A549 (cell line): ENCODE data around the gene BPIFA3. TPM values are rescaled to one million over a fixed set of nuclear protein-coding genes. Genes with fewer than 3 reads are reported as not detected.

Source experiments
- ATAC-seq, 2 experiments: fragments of 200-7000 bp in 1 of 2; fragments of >200 bp in 1 of 2; cut with Nextera tagmentation in 1 of 2; cut with Tn5 transposase in 1 of 2; 3 replicates each; pipeline versions ENCODE4 v1.8.0 to v1.9.1; 2018 to 2020; ENCODE audit warnings: mild to moderate bottlenecking in 1 of 2, moderate library complexity in 1 of 2
- CTCF ChIA-PET: fragments of 300-600 bp; sonication (Branson Sonifier 250); formaldehyde crosslinking; extraction: SDS; loops from one replicate; lab custom pipeline; 2021; ENCODE audit warnings: antibody characterized with exemption, inconsistent platforms; lab: Yijun Ruan, JAX
- POLR2A ChIA-PET: fragments of 350-600 bp; formaldehyde crosslinking; extraction: SDS; loops from one replicate; lab custom pipeline; 2021; ENCODE audit warnings: antibody characterized with exemption, inconsistent platforms; lab: Yijun Ruan, JAX
- DNase-seq, 2 experiments: peaks; one replicate each; pipeline versions ENCODE4 v3.0.0 to v3.0.0-alpha.2; 2011 to 2016; ENCODE audit warnings: low read depth in 1 of 2, low spot score in 1 of 2
- FAIRE-seq: peaks from 2 replicates; lab custom pipeline; 2011; peaks lifted over from hg19 to GRCh38; lab: Jason Lieb, UNC
- H3K27ac ChIP-seq, 2 experiments: fragments of >200 bp; sonication (Bioruptor Twin); formaldehyde crosslinking; 3 replicates each; pipeline ENCODE4 v1.5.1; 2016 to 2017
- H3K4me1 ChIP-seq: fragments of >200 bp; sonication (Bioruptor Twin); formaldehyde crosslinking; 3 replicates; pipeline ENCODE4 v1.6.1; 2016
- H3K4me2 ChIP-seq: fragments of >200 bp; sonication (Bioruptor Twin); formaldehyde crosslinking; 3 replicates; pipeline ENCODE4 v1.6.1; 2016
- H3K4me3 ChIP-seq: fragments of >200 bp; sonication (Bioruptor Twin); formaldehyde crosslinking; 3 replicates; pipeline ENCODE4 v1.5.1; 2016
- H3K9me3 ChIP-seq: fragments of >200 bp; sonication (Bioruptor Twin); formaldehyde crosslinking; 3 replicates; pipeline ENCODE4 v1.6.1; 2016
- CBX8 ChIP-seq: fragments of 200-600 bp; sonication (generic); IDR thresholded peaks from 2 replicates; pipeline ENCODE4 v1.6.1; 2016
- CHD2 ChIP-seq: fragments of 150-350 bp; IDR thresholded peaks from 2 replicates; pipeline ENCODE4 v1.6.1; 2014; ENCODE audit warnings: low read length; ENCODE audit not compliant: partially characterized antibody
- CHD4 ChIP-seq: fragments of 200-600 bp; sonication (generic); IDR thresholded peaks from 2 replicates; pipeline ENCODE4 v1.6.1; 2016; ENCODE audit warnings: antibody characterized with exemption, mild to moderate bottlenecking, borderline replicate concordance
- EHF ChIP-seq: fragments of 250-450 bp; sonication (Bioruptor Pico); IDR thresholded peaks from 2 replicates; pipeline ENCODE4 v1.5.0; 2020; ENCODE audit warnings: mild to moderate bottlenecking
- HDAC2 ChIP-seq: fragments of 200-600 bp; sonication (generic); IDR thresholded peaks from 2 replicates; pipeline ENCODE4 v1.6.1; 2016
- HEYL ChIP-seq: fragments of 250-450 bp; sonication (Bioruptor Pico); IDR thresholded peaks from 2 replicates; pipeline ENCODE4 v1.8.0; 2021; ENCODE audit warnings: mild to moderate bottlenecking, moderate library complexity
- HOXB13 ChIP-seq: fragments of 250-450 bp; sonication (Bioruptor Pico); IDR thresholded peaks from 2 replicates; pipeline ENCODE4 v1.5.0; 2020; ENCODE audit warnings: low read depth, mild to moderate bottlenecking, moderate library complexity
- MAFK ChIP-seq: fragments of 450-650 bp; IDR thresholded peaks from 2 replicates; pipeline ENCODE4 v1.6.1; 2014; ENCODE audit not compliant: partially characterized antibody
- MAZ ChIP-seq: fragments of 150-350 bp; IDR thresholded peaks from 2 replicates; pipeline ENCODE4 v1.6.1; 2014; ENCODE audit warnings: antibody characterized with exemption, low read depth, low read length, borderline replicate concordance
- NR3C1 ChIP-seq: fragments of >200 bp; sonication (Bioruptor Twin); formaldehyde crosslinking; IDR thresholded peaks from 3 replicates; pipeline ENCODE4 v1.6.1; 2017
- PHF8 ChIP-seq: fragments of 200-600 bp; sonication (generic); IDR thresholded peaks from 2 replicates; pipeline ENCODE4 v1.6.1; 2016; ENCODE audit warnings: low read depth, mild to moderate bottlenecking, antibody characterized with exemption, moderate library complexity, borderline replicate concordance
- RCOR1 ChIP-seq: fragments of 150-350 bp; IDR thresholded peaks from 2 replicates; pipeline ENCODE4 v1.6.1; 2014; ENCODE audit warnings: antibody characterized with exemption, low read length, low read depth
- RNF2 ChIP-seq: fragments of 200-600 bp; sonication (generic); IDR thresholded peaks from 2 replicates; pipeline ENCODE4 v1.6.1; 2016; ENCODE audit warnings: low read depth, mild to moderate bottlenecking, antibody characterized with exemption, moderate library complexity, borderline replicate concordance
- WGBS: methylation state at CpG from one replicate; pipeline ENCODE4 v1.1.6; 2017; ENCODE audit errors: missing lambda C conversion rate; 5-methylcytosine and 5-hydroxymethylcytosine counted together
- polyA plus RNA-seq, 4 experiments: library from polyadenylated mRNA; depleted of rRNA in 3 of 4; stranded (reverse); fragments of >200 nt; fragmentation: RNase III in 1 of 4; extraction: RNeasy Plus Mini Kit Qiagen cat#74134 plus additional on column Dnase treatment in 1 of 4; gene quantifications; 2 replicates in 3 of 4; 3 replicates in 1 of 4; pipeline ENCODE4 v1.2.3, GENCODE V29; 2011 to 2017
- TF ChIP-seq, protein P1 (sequence below): fragments of >200 bp; sonication (Bioruptor Twin); formaldehyde crosslinking; IDR thresholded peaks from 3 replicates; pipeline ENCODE4 v1.5.1; 2016
- TF ChIP-seq, protein P2 (sequence below): fragments of 250-450 bp; sonication (Bioruptor Pico); IDR thresholded peaks from 2 replicates; pipeline ENCODE4 v1.5.0; 2021; ENCODE audit warnings: mild to moderate bottlenecking, moderate library complexity, borderline replicate concordance
- TF ChIP-seq, protein P3 (sequence below): fragments of 150-350 bp; IDR thresholded peaks from 2 replicates; pipeline ENCODE4 v1.6.1; 2014; ENCODE audit warnings: low read depth, mild to moderate bottlenecking, low read length

Gene BPIFA3
- polyA plus RNA-seq, 2 of the 4 experiments (the other 2 are of a cell fraction) = not detected

DNA sequence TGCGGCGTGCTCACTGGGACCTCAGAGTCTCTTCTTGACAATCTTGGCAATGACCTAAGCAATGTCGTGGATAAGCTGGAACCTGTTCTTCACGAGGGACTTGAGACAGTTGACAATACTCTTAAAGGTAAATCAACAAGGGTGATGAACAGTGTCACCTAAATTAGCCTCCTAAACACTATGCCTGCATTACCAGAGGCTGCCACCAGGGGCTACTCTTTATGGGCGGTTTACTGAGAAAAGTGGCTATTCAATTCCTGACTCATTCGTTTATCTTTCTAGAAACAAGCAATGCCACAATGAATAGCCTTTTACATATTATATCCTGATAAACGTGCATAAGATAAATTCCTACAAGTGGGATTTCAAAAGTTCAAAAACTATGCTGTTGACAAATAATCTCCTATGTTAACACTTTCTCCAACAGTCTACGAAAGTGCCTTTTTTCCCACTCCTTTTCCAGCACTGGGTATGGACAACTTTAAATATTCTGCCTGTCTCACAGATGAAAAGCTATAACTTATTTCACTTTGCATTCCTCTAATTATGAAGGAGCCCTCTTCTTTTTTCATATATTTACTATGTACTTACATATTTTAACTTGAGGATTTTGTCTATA, 47.9 kb upstream of the BPIFA3 start:
- TF ChIP-seq HEYL (CRISPR knock-in tag) = no peak
- TF ChIP-seq, protein P1, sequence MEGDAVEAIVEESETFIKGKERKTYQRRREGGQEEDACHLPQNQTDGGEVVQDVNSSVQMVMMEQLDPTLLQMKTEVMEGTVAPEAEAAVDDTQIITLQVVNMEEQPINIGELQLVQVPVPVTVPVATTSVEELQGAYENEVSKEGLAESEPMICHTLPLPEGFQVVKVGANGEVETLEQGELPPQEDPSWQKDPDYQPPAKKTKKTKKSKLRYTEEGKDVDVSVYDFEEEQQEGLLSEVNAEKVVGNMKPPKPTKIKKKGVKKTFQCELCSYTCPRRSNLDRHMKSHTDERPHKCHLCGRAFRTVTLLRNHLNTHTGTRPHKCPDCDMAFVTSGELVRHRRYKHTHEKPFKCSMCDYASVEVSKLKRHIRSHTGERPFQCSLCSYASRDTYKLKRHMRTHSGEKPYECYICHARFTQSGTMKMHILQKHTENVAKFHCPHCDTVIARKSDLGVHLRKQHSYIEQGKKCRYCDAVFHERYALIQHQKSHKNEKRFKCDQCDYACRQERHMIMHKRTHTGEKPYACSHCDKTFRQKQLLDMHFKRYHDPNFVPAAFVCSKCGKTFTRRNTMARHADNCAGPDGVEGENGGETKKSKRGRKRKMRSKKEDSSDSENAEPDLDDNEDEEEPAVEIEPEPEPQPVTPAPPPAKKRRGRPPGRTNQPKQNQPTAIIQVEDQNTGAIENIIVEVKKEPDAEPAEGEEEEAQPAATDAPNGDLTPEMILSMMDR = peak; percentile 1; the same call in 1 of the 3 replicates
- POLR2A ChIA-PET = no interaction called here
- no peak for ATAC-seq

DNA sequence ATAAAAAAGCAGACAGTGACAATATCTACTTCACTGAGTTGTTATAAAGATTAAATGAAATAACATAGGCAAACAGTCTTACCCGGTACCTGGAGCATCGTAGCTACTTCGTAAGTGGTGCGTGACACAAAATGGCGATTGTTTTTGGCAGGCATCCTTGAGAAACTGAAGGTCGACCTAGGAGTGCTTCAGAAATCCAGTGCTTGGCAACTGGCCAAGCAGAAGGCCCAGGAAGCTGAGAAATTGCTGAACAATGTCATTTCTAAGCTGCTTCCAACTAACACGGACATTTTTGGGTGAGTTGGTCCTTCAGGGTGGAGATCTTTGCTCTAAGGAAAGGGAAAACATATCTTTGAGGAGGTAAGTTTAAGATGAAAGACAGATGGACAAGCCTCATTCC, 44.4 kb upstream of the BPIFA3 start:
- Histone ChIP-seq H3K4me1 (no peaks in the 10 kb centered on the region), H3K27ac (no peak overlapping the region), H3K4me3 (no peak overlapping the region), H3K9me3 (peaks cover 19% of the 10 kb centered on the region), H3K4me2 (no peak overlapping the region)
- no peak for ATAC-seq
- TF ChIP-seq EHF (CRISPR knock-in tag) (no peak), MAZ (no peak), MAFK (peak; percentile 8), HDAC2 (no peak), CHD4 (no peak)
- TF ChIP-seq, protein P2, sequence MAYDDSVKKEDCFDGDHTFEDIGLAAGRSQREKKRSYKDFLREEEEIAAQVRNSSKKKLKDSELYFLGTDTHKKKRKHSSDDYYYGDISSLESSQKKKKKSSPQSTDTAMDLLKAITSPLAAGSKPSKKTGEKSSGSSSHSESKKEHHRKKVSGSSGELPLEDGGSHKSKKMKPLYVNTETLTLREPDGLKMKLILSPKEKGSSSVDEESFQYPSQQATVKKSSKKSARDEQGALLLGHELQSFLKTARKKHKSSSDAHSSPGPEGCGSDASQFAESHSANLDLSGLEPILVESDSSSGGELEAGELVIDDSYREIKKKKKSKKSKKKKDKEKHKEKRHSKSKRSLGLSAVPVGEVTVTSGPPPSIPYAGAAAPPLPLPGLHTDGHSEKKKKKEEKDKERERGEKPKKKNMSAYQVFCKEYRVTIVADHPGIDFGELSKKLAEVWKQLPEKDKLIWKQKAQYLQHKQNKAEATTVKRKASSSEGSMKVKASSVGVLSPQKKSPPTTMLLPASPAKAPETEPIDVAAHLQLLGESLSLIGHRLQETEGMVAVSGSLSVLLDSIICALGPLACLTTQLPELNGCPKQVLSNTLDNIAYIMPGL = no peak
- TF ChIP-seq, protein P3, sequence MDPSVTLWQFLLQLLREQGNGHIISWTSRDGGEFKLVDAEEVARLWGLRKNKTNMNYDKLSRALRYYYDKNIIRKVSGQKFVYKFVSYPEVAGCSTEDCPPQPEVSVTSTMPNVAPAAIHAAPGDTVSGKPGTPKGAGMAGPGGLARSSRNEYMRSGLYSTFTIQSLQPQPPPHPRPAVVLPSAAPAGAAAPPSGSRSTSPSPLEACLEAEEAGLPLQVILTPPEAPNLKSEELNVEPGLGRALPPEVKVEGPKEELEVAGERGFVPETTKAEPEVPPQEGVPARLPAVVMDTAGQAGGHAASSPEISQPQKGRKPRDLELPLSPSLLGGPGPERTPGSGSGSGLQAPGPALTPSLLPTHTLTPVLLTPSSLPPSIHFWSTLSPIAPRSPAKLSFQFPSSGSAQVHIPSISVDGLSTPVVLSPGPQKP = no peak
- CTCF ChIA-PET = interaction anchor here (0.8 kb wide), 1 partner anchor 76 kb away, joined by 3 read pairs; no protein-coding TSS in a partner anchor
- POLR2A ChIA-PET = no interaction called here
- FAIRE-seq = no peak
- 42% methylated on average over 7 of the region's 7 CpGs for whole genome bisulfite sequencing
- peak in 1 of 2 experiments; percentile 18 for DNase-seq

More for the DNA sequence above, 47.9 kb upstream of the BPIFA3 start:
- H3K9me3 ChIP-seq = peaks cover 19% of the 10 kb centered on the region
- no peaks in the 10 kb centered on the region for H3K4me1 ChIP-seq
- no peak overlapping the region for H3K27ac ChIP-seq
- no peak overlapping the region for H3K4me2 ChIP-seq
- DNase-seq (peak in 1 of 2 experiments; percentile 29), FAIRE-seq (no peak)
- no peak overlapping the region for H3K4me3 ChIP-seq
- 44% methylated on average over 8 of the region's 8 CpGs for WGBS
- CTCF ChIA-PET = interaction anchor here (0.7 to 1.1 kb wide), 3 partner anchors 10 to 98 kb away, joined by 3 read pairs; no protein-coding TSS in a partner anchor

DNA sequence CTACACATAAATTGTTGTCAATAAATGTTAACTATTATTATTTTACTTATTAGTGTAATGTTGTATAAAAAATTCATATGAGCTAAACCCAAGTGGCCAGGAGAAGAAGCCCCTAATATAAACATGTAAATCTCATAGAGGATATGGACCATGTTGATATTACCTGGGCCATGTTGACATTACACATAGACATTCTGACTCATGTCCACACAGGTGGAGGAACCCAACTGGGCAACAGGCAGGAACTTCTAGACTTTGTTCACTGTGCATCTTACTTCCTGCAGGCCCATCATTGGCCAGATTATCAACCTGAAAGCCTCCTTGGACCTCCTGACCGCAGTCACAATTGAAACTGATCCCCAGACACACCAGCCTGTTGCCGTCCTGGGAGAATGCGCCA, 42.0 kb upstream of the BPIFA3 start:
- Histone ChIP-seq H3K4me3 (no peak overlapping the region), H3K4me2 (no peak overlapping the region), H3K9me3 (peaks cover 8% of the 10 kb centered on the region; the same call in 2 of the 3 replicates), H3K27ac (no peak overlapping the region), H3K4me1 (peaks cover 15% of the 10 kb centered on the region)
- DNase-seq (no peak), FAIRE-seq (no peak), ATAC-seq (no peak)
- TF ChIP-seq RCOR1 (no peak), HOXB13 (CRISPR knock-in tag) (no peak), CHD4 (no peak), CHD2 (no peak), CBX8 (no peak), PHF8 (no peak), NR3C1 (no peak), RNF2 (no peak)
- TF ChIP-seq, protein P1 = no peak
- TF ChIP-seq, protein P2 = no peak
- ChIA-PET POLR2A (no interaction called here), CTCF (interaction anchor here (0.8 to 1.1 kb wide), 2 partner anchors 24 to 84 kb away, joined by 3 read pairs; no protein-coding TSS in a partner anchor)
- 80% methylated on average over 3 of the region's 3 CpGs for WGBS
